GM12878 (cell line): Measurements from ENCODE around the gene TLL1. TPM values are rescaled to one million over a fixed set of nuclear protein-coding genes. Genes with fewer than 3 reads are reported as not detected.

Experiments
- ATF3 ChIP-seq: IDR thresholded peaks from 2 replicates; pipeline ENCODE4 v1.6.1; 2011; ENCODE audit warnings: low read depth, mild to moderate bottlenecking, low read length, moderate library complexity, borderline replicate concordance; ENCODE audit errors: extremely low read depth
- BRCA1 ChIP-seq: IDR thresholded peaks from 2 replicates; pipeline ENCODE4 v1.6.1; 2011; ENCODE audit warnings: low read depth, low read length, improper control_type of control experiment
- E2F4 ChIP-seq: IDR thresholded peaks from 2 replicates; pipeline ENCODE4 v1.6.1; 2012; ENCODE audit warnings: low read depth, low read length, improper control_type of control experiment
- E2F8 ChIP-seq: fragments of 450-650 bp; IDR thresholded peaks from 2 replicates; pipeline ENCODE4 v1.6.1; 2018; ENCODE audit warnings: mild to moderate bottlenecking, low read depth, moderate library complexity; ENCODE audit not compliant: partially characterized antibody
- EED ChIP-seq: sonication (generic); IDR thresholded peaks from 2 replicates; pipeline ENCODE4 v1.6.1; 2016; ENCODE audit warnings: antibody characterized with exemption, low read depth
- POLR2A ChIP-seq: IDR thresholded peaks from 2 replicates; pipeline ENCODE4 v1.6.1; 2011; ENCODE audit warnings: low read depth, mild to moderate bottlenecking, low read length
- RELB ChIP-seq: fragments of 450-650 bp; IDR thresholded peaks from 2 replicates; pipeline ENCODE4 v1.6.1; 2017; ENCODE audit warnings: low read depth, mild to moderate bottlenecking, moderate library complexity
- ZBTB4 ChIP-seq: fragments of 450-650 bp; formaldehyde crosslinking; IDR thresholded peaks from 2 replicates; pipeline ENCODE4 v1.4.0; 2022; ENCODE audit warnings: mild to moderate bottlenecking, moderate library complexity
- ZZZ3 ChIP-seq: IDR thresholded peaks from 2 replicates; pipeline ENCODE4 v1.6.1; 2011; ENCODE audit warnings: low read depth; ENCODE audit not compliant: control insufficient read depth, insufficient read length
- polyA plus RNA-seq, 11 experiments: library from polyadenylated mRNA; depleted of rRNA in 4 of 11; unstranded in 6 of 11; stranded (reverse) in 5 of 11; fragments of >200 nt; fragmentation: Nextera tagmentation in 4 of 11; fragmentation: Illumina TruSeq in 1 of 11; extraction: Ambion mirVana in 4 of 11; extraction: Trizol in 1 of 11; gene quantifications; 1 replicate in 1 of 11; 2 replicates in 10 of 11; pipeline versions ENCODE4 v1.2.1 to v1.2.3, GENCODE V29; 2011 to 2016; ENCODE audit warnings: inconsistent platforms in 2 of 11, missing spikeins in 2 of 11, low read depth in 1 of 11
- total RNA-seq, 4 experiments: library from RNA; depleted of rRNA in 3 of 4; stranded (reverse); fragments of >200 nt in 3 of 4; fragmentation: Illumina TruSeq in 1 of 4; extraction: Trizol in 1 of 4; gene quantifications; 2 replicates each; pipeline versions ENCODE4 v1.2.1 to v1.2.3, GENCODE V29; 2013 to 2021

TLL1 gene
- total and polyA plus RNA-seq, 10 of the 15 experiments (the other 5 are each of a cell fraction or from before 2014, with no cell fraction given): 0.02 to 0.31 (median 0.05) TPM; not detected in 2

GRCh38 chr4:166128403-166128802 lies 255.4 kb downstream of the TLL1 start (continued):
- TF ChIP-seq E2F4: no peak
- TF ChIP-seq POLR2A: no peak
- TF ChIP-seq BRCA1: no peak
- no peak for TF ChIP-seq ATF3
- no peak for TF ChIP-seq EED
- TF ChIP-seq ZBTB4 (CRISPR knock-in tag): no peak
- TF ChIP-seq RELB: no peak
- no peak for TF ChIP-seq ZZZ3
- no peak for TF ChIP-seq E2F8
- TF ChIP-seq, all 136 proteins: peak for 0
